Nucleus accumbens (tissue), 56 donors: ENCODE data around the gene RELN.
"Not testable (repeated sequence)": the region's sequence is repeated elsewhere in the genome, so short reads cannot be mapped to it uniquely, and the experiment has no call there.

ENCODE experiments used
- DNase-seq, 56 donors: peaks; one replicate each; lab custom pipeline; 2025; lab: John Stamatoyannopoulos, UW

RELN gene

DNA sequence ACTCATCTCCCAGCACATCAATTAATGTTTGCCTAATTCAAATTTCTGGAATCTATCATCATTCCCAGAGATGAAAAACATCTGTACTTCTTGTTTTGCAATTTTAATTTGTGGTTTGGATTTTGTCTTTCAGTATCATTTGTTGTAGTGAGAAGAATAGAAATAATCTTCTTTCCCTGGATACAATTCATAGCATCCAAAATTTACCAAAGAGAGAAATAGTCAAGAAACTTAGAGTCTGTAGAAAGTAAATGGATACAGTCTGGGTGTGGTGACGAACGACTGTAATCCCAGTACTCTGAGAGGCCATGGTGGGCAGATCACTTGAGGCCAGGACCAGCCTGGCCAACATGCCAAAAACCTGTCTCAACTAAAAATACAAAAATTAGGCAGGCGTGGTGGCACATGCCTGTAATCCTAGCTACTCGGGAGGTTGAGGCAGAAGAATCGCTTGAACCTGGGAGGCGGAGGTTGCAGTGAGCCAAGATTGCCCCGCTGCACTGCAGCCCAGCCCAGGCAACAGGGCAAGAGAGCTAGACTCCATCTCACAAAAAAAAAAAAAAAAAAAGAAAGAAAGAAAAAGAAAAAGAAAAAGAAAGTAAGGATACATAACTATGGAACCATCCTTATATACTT, 193.0 kb downstream of the RELN start:
- DNase-seq = no peak

DNA sequence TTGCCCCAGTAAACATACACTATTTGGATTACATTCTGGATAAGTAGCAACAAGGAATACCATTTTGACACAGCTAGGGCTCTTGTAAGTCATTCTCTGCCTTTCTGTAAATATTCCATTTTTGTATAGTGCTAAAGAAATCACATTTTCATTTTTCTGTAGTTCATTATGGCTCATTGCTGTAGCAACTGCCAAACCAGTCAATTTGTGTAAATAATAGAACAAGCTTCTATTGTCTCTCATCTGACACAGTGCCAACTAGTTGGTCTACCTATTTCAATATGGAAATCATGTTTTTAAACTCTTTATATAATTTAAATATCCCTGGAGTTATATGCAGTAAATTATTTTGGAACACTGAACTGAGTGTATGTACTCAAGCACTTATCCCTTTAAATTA, 193.7 kb downstream of the RELN start:
- DNase-seq = no peak

DNA sequence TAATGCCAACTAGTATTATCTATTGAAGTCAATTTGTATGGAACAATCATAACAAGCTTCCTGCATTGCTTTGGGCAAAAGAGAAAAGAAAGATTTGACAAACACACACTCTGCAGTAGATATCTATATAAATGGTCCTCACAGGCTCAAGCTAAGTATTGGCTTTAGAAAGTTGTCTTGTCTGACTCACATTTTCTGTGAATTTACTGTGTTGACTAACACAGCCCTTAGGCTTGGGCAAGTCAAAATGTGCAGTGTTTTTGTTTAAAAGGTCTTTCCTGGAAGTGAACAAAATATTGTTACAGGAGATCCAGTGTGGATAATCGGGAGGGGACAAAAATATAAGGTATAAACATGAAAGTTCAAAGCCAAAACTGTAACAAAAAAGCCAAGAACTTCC, 194.4 kb downstream of the RELN start:
- DNase-seq = no peak

DNA sequence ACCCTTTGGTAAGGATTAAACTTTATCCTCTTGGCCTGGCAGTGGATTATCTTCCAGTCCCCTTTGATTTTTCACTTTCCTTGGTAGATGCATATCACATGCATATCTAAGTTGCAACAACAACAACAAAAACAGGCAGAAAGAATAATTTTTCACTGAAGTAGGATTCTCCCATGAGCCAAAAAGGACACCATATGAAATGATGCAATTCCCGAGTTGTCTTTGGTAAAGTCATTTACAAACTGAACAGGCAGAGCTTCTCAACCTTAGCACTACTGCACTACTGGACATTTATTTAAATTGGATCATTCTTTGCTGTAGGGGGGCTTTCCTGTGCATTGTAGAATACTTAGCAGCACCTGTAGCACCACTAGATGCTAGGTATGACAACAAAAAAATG, 195.0 kb downstream of the RELN start:
- DNase-seq = no peak

DNA sequence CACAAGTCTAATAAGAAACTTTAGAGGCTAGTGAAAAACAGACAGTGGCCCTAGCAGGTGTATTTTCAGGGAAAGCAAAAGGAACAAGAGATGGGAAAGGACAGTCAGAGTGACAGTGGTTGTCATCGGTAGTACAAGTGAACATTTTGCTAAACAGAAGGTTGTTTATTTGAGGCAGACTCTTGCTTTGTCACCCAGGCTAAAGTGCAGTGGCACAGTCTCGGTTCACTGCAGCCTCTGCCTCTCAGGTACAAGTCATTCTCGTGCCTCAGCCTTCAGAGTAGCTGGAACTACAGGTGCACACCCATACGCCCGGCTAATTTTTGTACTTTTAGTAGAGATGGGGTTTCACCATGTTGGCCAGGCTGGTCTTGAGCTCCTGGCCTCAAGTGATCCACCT, 195.8 kb downstream of the RELN start:
- DNase-seq = no peak

DNA sequence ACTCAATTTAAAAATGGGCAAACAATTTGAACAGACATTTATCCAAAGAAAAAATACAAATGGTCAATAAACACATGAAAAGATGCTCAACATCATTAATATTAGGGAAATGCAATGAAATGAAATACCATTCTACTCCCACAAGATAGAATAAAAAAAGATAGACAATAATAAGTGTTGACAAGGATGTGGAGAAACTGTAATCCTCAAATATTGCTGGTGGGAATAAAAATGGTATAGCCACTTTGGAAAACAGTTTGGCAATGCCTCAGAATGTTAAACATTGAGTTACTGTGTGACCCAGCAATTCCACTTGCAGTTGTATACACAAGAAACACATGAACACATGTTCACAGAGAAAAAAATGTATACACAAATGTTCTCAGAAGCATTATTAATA, 197.6 kb downstream of the RELN start:
- DNase-seq = no peak

DNA sequence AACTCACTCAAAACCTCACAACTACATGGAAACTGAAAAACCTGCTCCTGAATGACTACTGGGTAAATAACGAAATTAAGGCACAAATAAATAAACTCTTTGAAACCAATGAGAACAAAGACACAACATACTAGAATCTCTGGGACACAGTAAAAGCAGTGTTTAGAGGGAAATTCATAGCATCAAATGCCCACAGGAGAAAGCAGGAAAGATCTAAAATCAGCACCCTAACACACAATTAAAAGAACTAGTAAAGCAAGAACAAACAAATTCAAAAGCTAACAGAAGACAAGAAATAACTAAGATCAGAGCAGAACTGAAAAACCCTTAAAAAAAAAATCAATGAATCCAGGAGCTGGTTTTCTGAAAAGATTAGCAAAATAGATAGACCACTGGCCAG, 202.4 kb downstream of the RELN start:
- DNase-seq = not testable (repeated sequence)

DNA sequence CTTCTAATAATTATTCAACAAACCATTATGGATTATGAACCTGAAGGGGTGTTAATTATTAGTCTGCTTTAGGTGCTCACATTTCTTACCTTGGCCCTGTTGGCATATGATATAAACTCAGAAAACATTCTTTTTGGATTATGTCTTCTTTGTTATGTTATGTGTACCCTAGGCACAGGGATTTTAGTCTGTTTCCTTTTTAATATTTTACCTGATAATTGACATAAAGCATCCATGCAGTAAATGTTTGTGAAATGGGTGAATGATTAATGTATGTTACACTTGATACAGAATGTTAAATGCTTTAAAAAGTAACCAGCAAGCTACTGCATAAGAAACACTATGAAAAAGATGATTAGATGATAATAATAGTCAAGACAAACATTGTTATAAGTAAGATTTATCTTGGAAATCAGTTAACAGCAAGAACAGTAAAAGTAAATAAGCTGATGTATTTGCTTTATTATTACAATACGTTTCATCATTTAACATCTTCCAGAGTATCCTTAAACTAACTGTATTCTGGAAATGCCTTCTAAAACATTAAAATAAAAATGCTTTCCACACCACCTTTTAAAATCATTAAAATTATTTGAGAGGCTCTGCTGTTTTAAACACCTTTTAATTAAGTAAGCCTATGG, 204.7 kb downstream of the RELN start:
- DNase-seq = no peak

DNA sequence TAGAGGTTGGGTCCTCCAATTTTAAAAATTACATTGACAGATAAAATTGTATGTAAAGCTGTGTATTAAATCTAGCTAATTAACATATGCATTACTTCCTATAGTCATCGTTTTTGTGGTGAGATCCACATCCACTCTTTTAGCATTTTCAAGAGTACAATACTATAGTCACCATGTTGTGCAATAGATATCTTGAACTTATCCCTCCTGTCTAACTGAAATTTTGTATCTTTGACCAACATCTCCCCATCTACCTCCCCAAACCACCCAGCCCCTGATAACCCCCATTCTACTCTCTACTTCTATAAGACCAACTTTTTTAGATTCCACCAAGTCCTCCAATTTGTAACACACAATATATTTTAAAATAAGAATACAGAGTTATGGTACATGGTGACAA, 208.0 kb downstream of the RELN start:
- no peak for DNase-seq

DNA sequence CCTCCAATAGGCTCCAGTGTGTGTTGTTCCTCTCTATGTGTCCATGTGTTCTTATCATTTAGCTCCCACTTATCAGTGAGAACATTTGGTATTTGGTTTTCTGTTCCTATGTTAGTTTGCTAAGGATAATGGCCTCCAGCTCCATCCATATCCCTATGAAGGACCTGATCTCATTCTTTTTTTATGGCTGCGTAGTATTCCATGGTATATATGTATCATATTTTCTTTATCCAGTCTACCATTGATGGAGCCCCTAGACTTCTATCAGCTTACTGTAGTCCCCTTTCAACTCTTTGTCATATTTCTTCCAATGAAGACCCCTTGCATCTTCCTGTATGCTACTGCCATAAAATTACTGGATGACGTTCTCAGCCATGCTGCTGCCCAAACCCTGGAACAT, 208.9 kb downstream of the RELN start:
- not testable (repeated sequence) for DNase-seq

DNA sequence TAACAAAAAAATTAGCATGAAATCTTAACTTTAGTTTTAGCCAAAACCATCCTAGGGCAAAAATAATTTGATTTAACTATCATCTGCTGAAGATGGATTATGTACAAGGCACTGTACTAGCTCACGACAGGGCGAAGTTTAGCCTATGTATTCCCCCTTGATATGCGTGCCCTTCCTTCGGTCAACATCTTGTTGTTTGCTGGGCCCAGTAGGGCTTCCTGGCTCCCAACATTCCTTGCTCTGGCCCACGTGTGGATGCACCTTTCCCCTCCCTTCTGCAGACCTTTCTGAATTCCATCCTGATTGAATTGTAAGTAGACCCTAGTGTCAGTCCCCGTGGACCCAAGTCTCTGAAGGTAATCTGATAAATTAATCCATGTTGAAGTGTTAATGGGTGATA, 212.0 kb downstream of the RELN start:
- DNase-seq = no peak

DNA sequence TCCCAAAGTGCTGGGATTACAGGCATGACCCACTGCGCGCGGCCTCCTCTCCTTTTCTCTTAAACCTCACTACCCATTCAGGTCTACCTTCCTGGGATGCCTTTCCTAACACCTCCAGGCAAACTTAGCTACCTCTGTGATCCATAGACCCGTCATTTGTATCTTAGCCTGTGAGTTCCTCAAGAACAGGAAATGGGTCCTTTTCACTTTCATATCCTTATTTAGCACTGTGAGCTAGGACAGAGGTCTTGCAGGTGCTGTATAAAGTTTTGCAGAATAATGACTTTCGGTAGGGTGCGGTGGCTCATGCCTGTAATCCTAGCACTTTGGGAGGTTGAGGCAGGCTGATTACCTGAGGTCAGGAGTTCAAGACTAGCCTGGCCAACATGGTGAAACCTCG, 215.7 kb downstream of the RELN start:
- no peak for DNase-seq

DNA sequence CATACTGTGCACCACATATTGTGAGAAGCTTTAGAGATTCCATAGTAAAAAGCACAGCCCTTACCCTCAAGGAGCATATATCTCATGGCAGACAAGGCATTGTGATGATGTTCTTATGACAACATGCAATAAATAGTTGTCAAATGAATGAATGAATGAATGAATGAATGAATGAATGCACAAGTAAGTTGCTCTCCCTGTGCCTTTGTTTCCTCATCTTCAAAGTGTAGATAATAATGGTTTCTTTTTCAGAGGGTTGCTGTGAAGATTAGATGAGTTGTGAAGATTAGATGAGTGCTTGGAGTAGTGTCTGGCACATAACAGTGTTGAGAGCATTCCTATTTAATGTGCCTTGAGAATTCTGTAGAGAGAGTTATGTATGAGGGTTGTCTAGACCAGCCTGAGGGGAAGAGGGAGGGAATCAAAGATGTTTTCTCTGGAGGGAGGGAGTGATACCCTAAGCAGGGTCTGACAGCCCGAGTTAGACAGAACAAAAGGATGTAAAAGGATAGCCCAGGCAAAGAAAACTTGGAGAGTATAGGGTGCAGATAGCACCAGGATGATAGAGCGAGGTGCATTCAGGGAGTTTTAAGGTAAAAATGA, 217.2 kb downstream of the RELN start:
- no peak for DNase-seq

DNA sequence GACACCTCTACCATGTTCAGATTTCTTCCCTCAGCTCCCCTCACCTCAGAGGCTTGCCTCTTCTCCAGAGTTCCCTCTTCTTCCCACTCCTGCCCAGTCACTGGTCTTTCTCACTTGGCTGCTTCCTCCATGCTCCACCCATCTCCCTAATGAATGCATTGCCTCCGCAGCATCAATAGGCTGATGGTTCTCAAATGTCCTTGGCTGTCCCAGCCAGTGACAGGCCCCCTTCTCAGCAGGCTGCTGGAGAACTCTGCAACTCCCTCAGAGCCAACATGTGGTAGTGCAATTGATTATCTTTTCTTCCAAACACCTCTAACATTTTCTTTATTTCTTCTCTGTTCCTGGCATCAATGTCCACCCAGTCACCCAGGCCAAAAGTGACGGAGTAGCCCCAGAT, 218.2 kb downstream of the RELN start:
- no peak for DNase-seq

DNA sequence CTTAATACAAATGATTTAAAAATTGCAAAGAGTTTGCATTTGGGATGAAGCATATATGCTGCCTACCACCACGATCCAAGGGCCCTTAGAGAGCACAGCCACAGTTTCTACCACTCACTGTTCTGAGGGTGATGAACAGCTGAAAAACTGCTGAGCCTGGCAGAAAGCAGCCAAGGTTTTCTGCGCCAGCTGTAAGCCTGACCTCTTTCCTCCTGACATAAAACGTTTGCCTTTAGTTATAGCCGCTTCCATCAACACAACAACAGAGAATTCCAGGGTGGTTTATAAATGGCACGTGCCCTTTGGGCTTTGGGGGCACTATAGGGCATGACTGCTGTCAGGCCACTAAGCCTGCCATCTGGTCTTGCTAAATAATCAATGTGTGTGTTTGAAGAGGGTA, 222.8 kb downstream of the RELN start:
- no peak for DNase-seq

DNA sequence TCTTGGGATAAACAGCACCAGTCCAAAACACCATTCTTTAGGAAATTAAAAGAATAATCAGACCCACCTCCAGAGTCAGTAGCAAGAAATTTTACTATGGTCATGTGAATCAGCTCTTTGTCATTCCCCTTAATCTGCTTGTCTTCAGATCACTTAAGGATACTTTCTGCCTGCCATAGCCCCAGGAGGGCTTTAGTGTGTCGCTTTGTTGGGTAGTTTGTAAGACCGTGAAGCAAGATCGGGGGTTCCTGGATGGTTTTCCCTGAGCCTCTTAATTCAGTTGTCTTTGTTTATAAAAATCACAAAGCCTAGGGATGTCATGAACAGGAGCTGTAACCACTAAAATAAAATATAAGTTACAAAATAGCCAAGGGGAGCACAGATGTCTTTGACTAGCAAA, 223.6 kb downstream of the RELN start:
- DNase-seq = no peak

DNA sequence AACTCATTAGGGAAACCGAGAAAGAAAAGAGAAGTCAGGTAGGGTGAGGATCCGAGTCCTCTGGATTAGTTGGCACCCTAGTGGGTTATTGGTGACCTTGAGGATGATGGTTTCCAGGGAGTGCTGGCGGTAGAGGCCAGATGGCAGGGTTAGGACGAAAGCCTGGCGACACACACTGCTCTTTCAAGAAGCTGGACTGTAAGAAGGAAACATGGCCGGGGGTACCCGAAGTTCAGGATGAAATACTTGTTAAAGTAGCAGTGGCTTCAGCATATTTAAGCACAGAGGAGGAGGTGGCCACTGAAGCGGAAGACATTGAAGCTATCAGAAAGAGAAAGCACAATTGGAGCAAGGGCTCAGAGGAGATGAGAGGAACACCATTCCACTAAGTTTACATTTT, 224.6 kb downstream of the RELN start:
- no peak for DNase-seq

DNA sequence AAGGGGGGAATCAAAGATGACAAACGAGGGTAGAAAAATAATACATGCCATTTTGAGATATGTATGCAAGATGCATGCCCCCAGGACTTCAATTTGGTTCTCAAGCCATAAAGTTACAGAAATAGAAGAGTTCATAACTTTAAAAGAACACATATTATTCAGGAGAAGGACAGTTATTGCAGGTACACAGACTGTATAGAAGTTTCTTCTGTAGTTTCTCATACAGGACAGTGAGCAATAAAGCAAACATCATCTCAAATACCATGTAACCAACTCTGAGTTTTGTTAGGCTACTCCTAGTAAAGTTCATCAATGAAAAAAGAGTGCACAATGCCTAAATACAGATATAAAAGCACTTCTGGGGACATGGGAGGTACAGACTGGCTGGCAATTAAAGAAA, 226.6 kb downstream of the RELN start:
- no peak for DNase-seq

DNA sequence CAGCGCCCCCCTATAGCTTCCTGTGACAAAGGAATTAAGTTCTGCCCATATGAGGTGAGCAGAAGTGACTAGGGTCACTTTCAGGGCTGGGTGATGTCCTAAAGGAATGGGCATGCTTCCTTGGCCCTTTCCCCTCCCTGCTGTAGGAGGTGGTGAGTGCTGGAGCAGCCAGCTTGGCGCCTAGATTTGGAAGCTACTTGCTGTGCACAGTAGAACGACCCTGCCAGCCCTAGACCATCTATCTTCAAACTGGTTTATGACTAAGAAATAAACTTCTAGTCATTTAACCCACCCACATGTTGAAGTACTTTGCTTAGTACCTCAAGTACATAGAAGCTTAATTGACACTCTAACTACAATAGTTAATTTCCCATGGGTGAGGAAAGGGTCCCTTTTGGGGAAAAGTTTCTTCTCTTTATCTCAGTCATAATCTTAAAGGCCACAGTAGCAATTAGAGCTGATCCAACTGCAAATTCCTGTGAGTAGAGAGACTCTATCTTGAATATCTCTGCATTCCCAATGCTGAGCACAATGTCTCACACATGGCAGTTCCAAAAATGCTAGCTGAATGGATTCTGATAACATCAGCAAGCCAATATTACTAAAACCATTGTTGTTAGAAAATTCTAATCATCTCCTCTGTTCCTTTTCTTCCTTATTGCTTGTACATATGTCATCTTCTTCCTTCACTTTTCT, 227.2 kb downstream of the RELN start:
- no peak for DNase-seq

DNA sequence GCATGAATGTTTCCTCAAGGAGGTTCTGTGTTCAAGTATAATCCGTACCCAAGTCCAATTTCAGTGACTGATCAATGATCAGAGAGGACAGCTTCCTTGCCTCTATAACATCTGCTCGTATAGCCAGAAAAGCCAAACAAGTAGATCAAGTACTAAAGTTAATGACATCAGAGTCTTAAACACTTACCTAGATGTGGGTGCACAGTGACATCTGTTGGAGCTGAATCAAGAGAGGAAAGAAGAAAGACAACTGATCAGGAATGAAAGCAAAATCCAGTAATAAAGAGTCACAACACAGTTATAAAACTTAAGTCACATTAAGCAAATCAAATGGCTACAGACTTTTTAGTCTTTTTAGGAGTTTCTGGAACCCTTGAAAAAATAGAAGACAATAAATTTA, 236.5 kb downstream of the RELN start:
- DNase-seq = no peak

DNA sequence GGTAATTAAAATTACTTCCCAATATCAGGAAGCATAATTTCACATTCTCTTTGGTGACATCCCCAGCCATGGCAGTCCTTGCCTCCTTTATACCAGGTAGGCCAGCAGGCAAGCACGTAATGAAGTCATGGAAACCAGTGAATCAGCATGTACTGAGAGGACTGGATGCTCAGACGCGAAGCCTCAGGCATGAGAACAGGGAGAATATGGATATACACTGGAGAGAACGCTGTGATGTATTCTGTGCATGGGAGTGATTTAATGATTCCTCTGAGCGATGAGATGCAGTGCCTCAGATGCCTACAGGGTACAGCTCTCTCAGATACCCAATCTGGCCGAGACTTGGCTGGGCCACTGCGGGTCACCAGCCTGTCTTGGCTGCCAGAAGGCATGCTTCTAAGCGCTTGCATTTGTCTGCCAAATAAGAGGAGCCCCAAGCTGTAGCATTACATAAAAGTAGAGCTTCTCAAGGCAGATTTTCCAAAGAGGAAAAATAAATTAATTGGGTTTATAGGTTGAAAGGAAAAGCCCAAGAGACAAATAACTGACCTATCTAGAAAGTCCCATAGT, 238.1 kb downstream of the RELN start:
- DNase-seq = no peak

DNA sequence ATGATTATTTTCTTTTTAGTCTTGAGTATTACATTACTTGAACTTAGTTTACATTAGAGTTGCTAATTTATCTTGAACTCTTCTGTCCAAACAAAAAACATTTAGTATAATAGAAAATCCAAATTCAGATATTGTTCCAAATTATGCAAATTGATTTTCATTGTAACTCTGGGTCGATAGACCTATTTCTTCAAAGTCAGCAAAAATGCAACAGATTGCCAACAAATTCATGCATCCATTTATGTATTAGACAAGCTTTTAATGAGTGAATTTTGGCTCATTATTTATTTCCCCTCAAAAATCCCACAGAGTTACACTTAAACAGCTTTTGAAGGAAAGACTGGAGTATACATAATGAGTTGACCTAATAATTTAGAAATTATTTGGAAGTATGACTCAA, 240.8 kb downstream of the RELN start:
- DNase-seq = no peak
